ENCODE measurements around the gene SON. TPM values are rescaled to one million over a fixed set of nuclear protein-coding genes. Genes with fewer than 3 reads are reported as not detected.

Gene SON
- total RNA-seq, 4 donors from 2014 or later: 124 to 265 (median 234) TPM

- no peaks in the 10 kb centered on the region for H3K27me3 ChIP-seq
- TF ChIP-seq CTCF (IDR thresholded peaks at IDR 0.05): no peak
- TF ChIP-seq POLR2A (IDR thresholded peaks at IDR 0.05): no peak
- WGBS, 2 donors: 80 to 86% methylated on average over 5 of the region's 5 CpGs
- H3K36me3 ChIP-seq: peaks cover 0 to 90% (median 11%) of the 10 kb centered on the region in 3 donors
- no peak for DNase-seq
- no peaks in the 10 kb centered on the region for H3K4me1 ChIP-seq
- intact Hi-C loops (cut with DNase I): no loop called here
- H3K9me3 ChIP-seq: no peaks in the 10 kb centered on the region
- no peak overlapping the region for H3K27ac ChIP-seq
- H3K4me3 ChIP-seq: no peak overlapping the region
Measured at GRCh38 chr21:33522297-33522952, 20.4 kb upstream of the SON start.

- Histone ChIP-seq H3K36me3 (peaks cover 5 to 90% (median 15%) of the 10 kb centered on the region in 3 donors), H3K27ac (no peak overlapping the region), H3K27me3 (no peaks in the 10 kb centered on the region), H3K4me3 (no peak overlapping the region), H3K4me1 (no peaks in the 10 kb centered on the region), H3K9me3 (no peaks in the 10 kb centered on the region)
- TF ChIP-seq CTCF (IDR thresholded peaks at IDR 0.05) (no peak), POLR2A (IDR thresholded peaks at IDR 0.05) (no peak)
- intact Hi-C loops (cut with DNase I): no loop called here
- DNase-seq: no peak
- WGBS, 2 donors: 47 to 83% methylated on average over 1 of the region's 1 CpG
Measured at GRCh38 chr21:33522953-33523349, 19.9 kb upstream of the SON start.

GRCh38 chr21:33531007-33531406 is 11.8 kb upstream of the SON start:
- 81 to 89% methylated on average over 3 of the region's 3 CpGs for WGBS, 2 donors

GRCh38 chr21:33537212-33537611 is 5.6 kb upstream of the SON start:
- H3K4me3 ChIP-seq: no peak overlapping the region
- WGBS, 2 donors: 91 to 93% methylated on average over 2 of the region's 2 CpGs
- peaks cover 10 to 17% (median 13%) of the 10 kb centered on the region in 3 donors for H3K4me1 ChIP-seq
- no peaks in the 10 kb centered on the region for H3K9me3 ChIP-seq
- intact Hi-C loops (cut with DNase I): no loop called here
- no peak overlapping the region for H3K27ac ChIP-seq
- H3K36me3 ChIP-seq: peaks cover 14 to 73% (median 23%) of the 10 kb centered on the region in 3 donors
- TF ChIP-seq POLR2A (IDR thresholded peaks at IDR 0.05) (no peak), CTCF (IDR thresholded peaks at IDR 0.05) (no peak)
- no peak for DNase-seq
- H3K27me3 ChIP-seq: no peaks in the 10 kb centered on the region

More at GRCh38 chr21:33531007-33531406, 11.8 kb upstream of the SON start:
- intact Hi-C loops (cut with DNase I): no loop called here
- TF ChIP-seq CTCF (IDR thresholded peaks at IDR 0.05) (no peak), POLR2A (IDR thresholded peaks at IDR 0.05) (no peak)
- Histone ChIP-seq H3K36me3 (peaks cover 23 to 100% (median 26%) of the 10 kb centered on the region in 3 donors), H3K4me3 (no peak overlapping the region), H3K27ac (no peak overlapping the region), H3K9me3 (no peaks in the 10 kb centered on the region), H3K4me1 (no peaks in the 10 kb centered on the region), H3K27me3 (no peaks in the 10 kb centered on the region)
- no peak for DNase-seq

GRCh38 chr21:33539616-33540015 is 3.2 kb upstream of the SON start:
- no peak for DNase-seq
- intact Hi-C loops (cut with DNase I): no loop called here
- H3K4me3 ChIP-seq: no peak overlapping the region
- H3K27me3 ChIP-seq: no peaks in the 10 kb centered on the region
- TF ChIP-seq CTCF (IDR thresholded peaks at IDR 0.05) (no peak), POLR2A (IDR thresholded peaks at IDR 0.05) (no peak)
- 72 to 73% methylated on average over 4 of the region's 4 CpGs for WGBS, 2 donors
- no peak overlapping the region for H3K27ac ChIP-seq
- H3K36me3 ChIP-seq: peaks cover 2 to 49% (median 20%) of the 10 kb centered on the region in 3 donors
- H3K9me3 ChIP-seq: no peaks in the 10 kb centered on the region
- H3K4me1 ChIP-seq: peaks cover 13 to 24% (median 17%) of the 10 kb centered on the region in 3 donors
